Esophagus mucosa (tissue), 1 donor: Measurements from ENCODE around the gene DSC3. TPM values are rescaled to one million over a fixed set of nuclear protein-coding genes. Genes with fewer than 3 reads are reported as not detected.

ENCODE experiments used
- ATAC-seq: fragments of 200-7000 bp; cut with Tn5 transposase; one replicate; pipeline ENCODE4 v1.9.1; 2020
- total RNA-seq: library from RNA; stranded (reverse); gene quantifications from one replicate; pipeline ENCODE4 v1.2.4, GENCODE V29; 2023
- donor health status: DM: yes; HTN: yes; CAD: no.

The DSC3 gene
- total RNA-seq, 1 donor from 2014 or later = 319 TPM

DNA sequence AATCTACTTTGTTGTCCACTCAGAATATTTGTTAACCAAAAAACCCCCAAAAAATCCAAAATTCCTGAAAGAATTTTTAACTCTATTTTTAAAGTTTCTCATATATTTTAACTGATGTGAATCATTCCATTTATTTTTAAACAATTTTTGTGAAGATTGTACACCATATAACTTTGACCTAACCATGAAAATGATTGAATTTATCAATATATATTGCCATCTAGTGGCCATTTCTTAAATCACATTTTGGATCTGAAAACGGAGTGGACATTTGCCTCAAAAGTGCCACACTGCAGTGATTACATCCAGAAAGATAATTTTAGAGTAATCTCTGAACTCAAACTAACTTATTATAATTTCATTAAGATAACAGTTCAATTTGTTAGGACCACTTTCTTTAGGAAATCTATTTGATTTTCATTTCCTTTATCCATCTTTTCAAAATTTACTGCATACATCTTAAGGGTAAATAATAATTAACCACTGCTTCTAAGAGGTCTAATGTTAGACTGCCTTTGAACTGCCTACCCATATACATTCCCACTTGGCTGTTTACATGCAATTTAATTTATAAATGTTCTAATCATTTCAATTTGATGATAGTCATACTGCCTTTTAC is 71.1 kb downstream of the DSC3 start:
- ATAC-seq = no peak

DNA sequence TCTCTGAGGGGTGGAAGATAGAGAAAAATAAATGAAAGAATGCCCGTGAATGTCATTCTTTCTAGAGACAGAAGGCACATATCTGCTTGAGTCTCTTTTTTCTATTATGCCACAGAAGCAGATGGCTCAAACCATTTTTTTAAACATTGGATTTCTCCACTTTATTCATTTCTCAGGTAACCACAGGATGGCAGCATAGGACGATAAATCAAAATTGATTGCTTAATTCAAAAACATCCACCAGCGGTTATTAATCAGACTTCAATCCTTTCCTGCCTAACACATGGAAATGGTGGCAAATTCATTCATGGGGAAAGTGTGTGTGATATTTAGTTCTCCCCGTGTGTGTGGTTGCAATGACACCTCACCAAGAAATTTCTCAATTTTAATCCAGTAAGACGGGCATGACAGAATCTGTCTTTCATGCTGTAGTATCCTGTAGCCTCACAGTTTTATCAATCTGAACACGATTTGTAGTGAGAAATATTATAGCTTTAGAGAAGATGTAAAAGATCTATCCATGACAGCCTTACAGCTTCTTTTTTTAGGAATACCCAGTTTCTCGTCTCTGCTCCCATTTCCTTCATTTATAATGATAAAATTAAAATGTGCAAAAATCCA is 72.2 kb downstream of the DSC3 start:
- ATAC-seq = peak; percentile 73

DNA sequence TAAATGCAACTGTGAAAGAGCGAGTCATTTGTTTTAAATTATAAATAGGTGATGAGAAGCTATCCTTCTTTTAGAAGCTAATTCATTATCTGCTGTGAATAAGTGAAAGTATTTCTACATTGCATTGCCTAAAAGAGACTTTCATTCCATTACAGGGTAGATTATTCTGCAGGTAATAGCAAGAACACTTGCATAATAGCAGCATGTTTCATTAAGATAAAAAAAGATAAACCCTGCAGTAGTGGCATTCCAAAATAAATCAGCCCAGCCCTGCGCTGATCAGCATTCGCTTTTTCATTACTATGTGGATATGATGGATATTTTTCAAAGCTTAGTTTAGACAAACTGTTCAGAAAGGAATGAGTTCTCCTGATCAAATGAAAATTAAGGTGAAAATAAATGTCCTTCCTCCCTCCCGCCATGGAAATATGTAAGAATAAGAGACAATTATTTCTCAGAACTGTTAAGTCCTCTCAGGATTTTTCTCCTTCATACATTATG is 72.8 kb downstream of the DSC3 start:
- ATAC-seq = no peak

DNA sequence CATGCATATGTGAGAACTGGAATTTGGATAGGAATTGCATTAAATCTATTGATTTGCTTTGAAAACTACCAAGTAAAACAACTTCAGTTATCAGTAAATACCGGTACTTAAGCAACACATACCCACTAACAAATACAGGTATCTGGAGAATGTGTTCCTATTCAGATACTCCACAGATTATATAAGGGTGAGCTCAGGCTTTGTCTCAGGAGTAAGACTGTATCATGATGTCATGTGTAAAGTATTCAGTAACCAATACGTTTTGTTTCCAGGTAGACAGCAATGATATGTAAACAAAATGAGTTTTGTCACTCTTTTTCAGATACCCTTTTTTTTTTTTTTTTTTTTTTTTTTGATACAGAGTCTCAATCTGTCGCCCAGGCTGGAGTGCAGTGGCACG is 74.8 kb downstream of the DSC3 start:
- no peak for ATAC-seq

DNA sequence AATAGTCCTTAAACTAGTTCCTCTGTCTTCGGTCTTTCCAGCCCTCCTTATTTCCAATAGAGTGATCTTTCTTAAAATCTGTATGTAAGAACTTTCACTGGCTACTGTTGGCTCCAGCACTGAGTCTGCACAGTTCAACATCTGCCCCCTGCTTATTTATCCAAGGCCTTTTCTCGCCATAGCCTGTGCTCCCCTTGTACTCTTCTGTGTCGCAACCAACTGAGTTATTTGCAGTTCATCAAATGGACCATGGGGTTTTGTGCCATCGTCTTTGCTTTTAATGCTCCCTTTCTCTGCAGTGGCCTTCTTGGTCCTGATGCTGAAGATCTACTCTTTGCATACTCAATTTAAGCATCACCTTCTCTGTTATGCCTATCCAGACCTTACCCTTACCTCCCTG is 77.3 kb downstream of the DSC3 start:
- ATAC-seq = no peak

DNA sequence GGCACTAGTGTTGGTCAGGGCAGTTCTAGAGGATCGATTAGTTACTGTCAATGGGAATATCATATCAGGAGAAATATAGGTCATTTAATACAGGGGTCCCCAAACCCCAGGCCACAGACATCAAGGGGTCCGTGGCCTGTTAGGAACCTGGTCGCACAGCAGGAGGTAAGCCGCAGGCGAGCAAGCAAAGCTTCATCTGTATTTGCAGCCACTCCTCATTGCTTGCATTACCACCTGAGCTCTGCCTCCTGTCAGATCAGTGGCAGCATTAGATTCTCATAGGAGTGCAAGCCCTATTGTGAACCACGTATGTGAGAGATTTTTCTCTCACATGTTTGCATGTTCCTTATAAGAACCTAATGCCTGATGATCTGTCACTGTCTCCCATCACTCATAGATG is 81.9 kb downstream of the DSC3 start:
- ATAC-seq = no peak

DNA sequence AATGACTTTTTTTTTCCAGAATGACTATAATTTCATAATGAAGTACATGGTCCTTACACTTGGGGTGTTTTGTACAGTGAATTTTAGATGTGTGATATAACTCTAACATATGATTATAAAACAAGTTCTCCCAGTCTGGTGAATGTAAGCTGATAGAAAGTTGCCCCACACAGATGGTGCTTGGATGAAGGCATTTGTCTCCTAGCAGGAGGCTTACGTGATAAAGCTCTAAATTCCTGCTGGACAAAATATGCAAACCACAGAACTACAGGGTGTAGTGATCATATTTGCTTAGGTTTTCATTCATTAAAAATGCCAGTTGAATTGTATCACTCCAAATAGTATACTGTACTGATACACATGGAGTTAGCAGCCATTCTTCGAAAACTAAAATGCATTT is 85.5 kb downstream of the DSC3 start:
- ATAC-seq = no peak

DNA sequence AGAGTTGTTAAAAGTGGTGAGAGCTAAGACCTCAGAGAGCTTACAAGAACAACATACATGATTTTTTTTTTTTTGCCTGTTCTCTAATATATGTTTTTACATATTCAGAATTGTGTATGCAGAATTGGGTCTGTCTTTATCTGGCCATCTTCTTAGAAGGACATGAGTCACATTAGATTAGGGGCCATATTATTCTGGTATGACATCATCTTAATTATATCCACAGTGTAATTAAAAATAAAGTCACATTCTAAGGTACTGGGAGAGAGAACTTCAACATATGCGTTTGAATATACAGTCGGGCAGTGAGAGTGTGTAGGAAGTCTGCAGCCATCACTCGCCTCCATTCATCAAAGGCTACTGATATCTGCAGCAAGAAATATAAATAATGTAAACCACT is 88.3 kb downstream of the DSC3 start:
- ATAC-seq = no peak

DNA sequence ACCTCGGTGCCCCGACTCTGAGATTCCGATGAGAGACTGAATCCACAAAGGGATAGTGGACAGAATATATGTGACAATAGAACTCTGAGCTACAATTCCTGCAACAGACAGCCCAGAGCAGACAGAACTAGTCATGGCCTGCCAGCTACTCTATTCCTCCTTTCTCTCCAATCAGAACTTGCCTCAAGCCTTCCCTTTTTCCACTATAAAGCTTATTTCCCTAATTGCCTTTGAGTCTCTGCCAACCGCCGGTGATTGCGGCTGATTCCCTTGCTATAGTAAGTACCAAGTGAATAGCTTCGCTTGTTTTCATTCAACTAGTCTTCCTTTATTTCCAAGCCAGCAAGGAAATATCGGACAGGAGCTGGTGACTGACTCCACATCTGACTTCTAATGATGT is 96.8 kb downstream of the DSC3 start:
- peak; percentile 57 for ATAC-seq

DNA sequence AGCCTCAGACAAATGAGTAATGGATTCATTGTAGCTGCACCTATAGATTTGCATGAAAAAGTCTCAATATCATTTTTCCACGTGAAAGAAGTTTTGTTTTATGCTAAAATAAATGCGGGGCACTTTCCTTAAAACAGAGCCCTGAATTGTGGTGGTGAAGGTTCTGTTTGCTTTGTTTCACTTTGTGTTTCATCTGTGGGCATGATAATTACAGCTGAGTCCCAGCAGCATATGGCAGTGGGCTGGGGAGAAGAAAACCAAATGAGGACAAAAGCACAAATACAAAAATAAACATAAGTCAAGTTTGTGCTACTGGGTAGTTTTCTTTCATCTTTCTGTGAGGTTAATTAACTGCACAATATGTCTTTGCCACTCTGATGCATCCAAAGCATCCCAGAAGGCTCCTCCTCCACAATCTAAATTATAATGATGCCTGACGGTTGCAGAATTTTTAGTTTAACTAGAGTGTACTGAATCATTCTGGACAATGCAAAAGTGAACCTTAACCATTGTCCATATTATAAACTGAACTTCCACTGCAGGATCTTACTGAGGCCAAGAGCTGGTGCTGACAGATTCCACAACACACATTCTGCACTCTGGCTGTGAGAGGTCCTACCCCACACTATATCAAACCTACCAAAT is 97.6 kb downstream of the DSC3 start:
- no peak for ATAC-seq

DNA sequence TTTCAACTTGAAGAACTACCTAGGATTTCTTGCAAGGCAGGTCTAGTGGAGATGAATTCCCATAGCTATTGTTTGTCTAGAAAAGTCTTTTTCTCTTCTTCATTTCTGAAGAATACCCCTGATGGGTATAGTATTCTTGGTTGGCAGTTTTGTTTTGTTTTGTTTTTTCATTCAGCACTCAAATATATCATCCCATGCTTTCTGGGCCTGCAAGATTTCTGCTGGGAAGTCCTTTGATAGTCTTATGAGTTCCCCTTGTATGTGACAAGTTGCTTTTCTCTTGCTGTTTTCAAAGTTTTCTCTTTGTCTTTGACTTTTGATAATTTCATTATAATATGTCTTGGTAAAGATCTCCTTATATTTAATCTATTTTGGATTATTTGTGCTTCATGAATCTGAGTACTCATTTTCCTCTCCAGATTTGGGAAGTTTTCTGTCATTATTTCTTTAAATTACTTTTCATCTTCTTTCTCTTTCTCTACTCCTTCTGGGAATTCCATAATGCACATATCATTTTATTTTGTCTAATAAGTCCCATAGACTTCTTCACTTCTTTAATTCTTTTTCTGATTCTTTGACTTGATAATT is 101.5 kb downstream of the DSC3 start:
- no peak for ATAC-seq

Other genes starting within 250 kb of the DSC3 start
- gene DSC2, start 59.7 kb upstream of the DSC3 start, total RNA-seq = 434 TPM
- 0.52 TPM for gene DSC1, start 120.1 kb upstream of the DSC3 start, total RNA-seq